GM18505 (cell line): Measurements from ENCODE around the gene DRAM1.
"Not testable (repeated sequence)": the region's sequence is repeated elsewhere in the genome, so short reads cannot be mapped to it uniquely, and the experiment has no call there.

ENCODE experiments used
- ATAC-seq: cut with Tn5 transposase; IDR thresholded peaks from one replicate; pipeline ENCODE4 v1.9.1; 2021; ENCODE audit not compliant: unreplicated experiment
- POLR2A ChIP-seq: IDR thresholded peaks from 4 replicates; pipeline ENCODE4 v1.6.1; 2011; ENCODE audit warnings: borderline replicate concordance; ENCODE audit not compliant: insufficient read depth, insufficient read length; ENCODE audit errors: extremely low read depth

Gene DRAM1

DNA sequence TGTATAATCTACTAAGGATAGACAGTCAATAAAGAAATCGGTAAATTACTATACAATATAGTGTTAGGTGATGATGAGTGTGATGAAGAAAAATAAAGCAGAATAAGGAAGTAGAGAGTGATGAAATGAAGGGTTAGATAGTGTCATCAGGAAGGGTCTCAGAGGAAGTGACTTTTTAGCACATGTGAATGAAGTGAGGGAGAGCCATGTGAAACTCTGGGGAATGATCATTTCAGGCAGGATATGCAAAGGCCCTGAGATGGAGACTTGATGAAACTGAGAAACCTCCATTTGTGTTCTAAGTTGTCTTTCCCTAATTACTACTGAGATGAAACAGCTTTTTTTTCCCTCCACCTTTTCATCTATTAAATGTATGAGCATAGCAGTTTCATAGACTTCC is 27.2 kb upstream of the DRAM1 start:
- no peak for TF ChIP-seq POLR2A
- ATAC-seq: no peak

DNA sequence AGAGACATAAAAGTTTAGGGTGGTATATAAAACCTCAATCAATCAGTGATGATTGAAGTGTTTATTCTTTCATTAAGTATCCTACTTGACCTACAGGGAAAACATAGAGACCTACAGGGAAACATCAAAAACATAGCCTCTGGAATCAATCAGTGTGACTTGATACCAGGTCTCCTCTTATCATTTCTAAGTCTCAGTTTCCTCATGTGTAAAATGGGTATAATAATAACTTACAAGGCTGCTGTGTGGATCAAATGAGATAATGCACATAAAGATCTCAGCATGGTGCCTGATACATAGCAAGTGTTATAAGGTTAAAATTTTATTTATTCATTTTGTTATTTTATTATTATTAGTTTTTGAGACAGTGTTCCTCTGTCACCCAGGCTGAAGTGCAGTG is 24.4 kb upstream of the DRAM1 start:
- no peak for ATAC-seq
- no peak for TF ChIP-seq POLR2A

DNA sequence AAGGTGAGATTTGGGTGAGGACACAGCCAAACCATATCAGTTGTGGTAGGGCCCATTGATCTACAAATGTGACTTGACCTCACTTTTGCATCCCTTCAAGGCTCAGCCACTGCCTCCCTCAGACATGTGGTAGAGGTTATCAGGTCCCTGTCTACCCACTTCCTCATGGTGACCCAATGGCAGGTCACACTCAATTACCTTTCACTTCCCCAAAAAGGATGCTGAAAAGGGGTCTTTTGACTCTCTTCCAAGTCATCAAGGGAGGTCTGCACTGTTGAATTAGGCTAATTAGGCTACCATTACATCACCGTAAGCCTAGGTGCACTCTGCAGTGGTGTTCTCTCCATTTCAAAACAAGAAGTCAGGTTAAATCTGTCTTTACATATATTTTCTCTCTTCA is 22.6 kb upstream of the DRAM1 start:
- ATAC-seq: no peak
- TF ChIP-seq POLR2A: no peak

DNA sequence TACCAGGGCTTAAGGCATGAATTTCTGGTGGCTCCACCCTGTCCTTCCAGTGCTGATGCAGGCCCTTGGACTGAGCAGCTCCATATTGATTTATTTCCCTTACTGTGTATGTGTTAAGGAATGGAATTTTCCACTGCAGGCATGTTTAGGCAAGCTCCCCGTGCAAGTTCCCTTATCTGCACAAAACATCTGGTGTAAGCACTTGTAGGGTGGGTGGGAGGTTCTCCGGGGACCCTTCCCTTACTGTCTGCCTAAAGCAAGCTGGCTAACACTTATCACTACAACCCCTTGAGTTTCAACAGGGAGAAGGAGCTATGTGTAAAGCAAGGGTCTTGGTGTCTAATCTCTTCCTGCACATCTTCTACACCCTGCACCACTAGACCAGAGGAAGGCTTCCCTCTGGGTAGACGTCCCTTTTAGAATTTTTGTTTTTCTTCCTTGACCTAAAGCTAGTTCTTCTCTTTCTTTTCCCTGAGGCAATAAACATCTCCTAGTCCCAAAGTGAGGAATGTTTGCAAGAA is 22.0 kb upstream of the DRAM1 start:
- no peak for ATAC-seq
- TF ChIP-seq POLR2A: no peak

DNA sequence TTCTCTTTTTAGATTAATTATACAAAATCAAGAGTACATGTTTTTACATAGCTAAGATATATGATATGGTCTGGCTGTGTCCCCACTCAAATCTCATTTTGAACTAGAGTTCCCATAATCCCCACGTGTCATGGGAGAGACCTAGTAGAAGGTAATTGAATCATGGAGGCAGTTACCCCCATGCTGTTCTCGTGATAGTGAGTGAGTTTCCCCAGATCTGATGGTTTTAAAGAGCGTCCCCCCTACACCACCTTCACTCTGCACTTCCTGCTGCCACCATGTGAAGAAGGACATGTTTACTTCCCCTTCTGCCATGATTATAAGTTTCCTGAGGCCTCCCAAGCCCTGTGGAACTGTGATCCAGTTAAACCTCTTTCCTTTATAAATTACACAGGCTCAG is 21.4 kb upstream of the DRAM1 start:
- TF ChIP-seq POLR2A: no peak

DNA sequence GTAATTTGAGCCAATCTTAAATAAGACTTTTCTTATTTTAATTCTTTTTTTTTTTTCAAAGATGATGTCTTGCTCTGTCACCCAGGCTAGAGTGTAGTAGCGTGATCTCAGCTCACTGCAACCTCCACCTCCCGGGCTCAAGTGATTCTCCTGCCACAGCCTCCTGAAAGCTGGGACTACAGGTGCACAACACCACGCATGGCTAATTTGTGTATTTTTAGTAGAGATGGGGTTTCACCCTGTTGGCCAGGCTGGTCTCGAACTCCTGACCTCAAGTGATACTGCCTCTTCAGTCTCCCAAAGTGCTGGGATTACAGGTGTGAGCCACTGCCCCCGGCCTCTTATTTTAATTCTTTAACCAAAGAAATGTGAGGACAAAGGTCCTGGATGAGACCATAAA is 20.8 kb upstream of the DRAM1 start:
- ATAC-seq: peak; percentile 27

More for the DNA sequence above, 21.4 kb upstream of the DRAM1 start:
- ATAC-seq: no peak

DNA sequence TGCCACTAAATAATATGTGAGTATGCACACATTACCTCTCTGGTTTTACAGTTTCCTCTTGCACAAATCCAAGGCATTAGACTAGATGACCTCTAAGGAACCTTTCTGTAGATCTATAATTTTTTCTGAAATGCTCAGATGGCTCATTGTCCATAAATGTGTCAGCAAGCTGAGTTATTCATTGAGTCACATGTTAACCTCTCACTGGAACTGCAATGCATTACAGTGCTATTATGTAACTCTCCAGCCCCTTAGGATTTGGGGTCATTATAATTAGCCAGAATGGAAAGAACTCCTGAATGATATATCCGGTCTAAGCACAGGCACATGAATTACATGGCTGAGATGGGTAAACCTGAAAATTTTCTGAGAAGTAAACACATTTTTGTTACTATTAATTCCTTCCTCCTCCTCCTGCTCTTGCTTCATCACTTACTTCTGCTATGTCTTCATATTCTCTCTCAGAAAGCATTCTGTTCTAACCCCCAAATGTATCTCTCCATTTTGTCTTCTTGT is 20.3 kb upstream of the DRAM1 start:
- TF ChIP-seq POLR2A: no peak
- ATAC-seq: peak; percentile 40

DNA sequence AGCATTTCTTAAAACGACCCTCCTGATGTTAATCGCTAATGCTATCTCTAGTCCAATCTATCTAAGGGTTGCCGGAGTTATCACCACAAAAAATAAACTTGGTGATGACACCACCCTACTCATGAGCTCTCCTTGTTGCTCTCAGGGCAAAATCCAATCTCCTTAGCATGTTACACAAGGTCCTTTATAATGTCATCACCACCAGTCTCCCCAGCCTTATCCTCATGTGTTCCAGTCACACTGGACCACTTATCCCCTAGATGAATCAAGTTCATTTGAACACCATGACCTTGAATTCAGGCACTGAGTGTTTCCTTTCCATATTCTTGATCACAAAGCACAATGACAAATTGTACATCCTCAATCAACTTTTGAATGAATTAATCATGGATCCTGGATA is 19.0 kb upstream of the DRAM1 start:
- TF ChIP-seq POLR2A: no peak
- ATAC-seq: no peak

DNA sequence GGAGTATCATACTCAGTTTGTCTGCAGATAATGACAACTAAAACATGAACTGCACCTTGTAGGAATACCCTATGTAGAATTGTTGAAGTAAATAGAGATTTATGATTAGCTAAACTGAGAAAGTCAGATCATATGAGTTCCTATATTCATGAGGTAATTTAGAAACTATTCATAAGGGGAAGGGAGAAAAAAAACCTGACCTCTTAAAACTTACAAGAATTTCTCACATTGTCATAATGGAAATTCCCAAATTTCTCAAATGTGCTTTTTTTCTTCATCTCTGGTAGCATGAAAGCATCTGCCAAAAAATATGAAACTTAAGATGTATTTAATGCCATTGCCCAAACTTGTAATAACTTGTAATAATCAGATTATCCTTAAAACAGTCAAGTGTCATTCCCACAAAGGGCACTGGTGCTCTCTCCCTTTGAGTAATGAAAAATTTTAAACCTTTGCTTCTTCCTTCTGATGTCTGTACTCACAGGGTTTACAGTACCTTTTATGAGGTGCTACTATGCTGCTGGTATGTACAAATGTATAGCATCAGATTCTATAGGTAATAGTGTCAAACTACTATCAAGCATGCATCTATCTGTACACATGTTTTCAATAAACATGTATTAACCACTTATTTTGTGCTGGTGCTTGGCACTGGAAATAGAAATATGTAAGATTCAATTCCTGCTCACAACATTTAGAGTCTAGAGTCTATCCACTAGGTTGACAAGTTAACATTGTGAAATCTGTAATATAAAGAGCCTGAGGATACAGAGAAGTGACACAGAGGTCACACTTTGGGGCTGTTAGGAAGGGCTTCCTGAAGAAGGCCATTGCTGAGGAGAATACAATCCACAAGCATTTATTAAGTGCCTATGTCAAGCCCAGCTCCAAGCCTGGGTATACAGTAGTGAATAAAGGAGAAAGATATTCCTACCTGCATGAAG is 17.4 kb upstream of the DRAM1 start:
- TF ChIP-seq POLR2A: no peak
- ATAC-seq: peak; percentile 40

DNA sequence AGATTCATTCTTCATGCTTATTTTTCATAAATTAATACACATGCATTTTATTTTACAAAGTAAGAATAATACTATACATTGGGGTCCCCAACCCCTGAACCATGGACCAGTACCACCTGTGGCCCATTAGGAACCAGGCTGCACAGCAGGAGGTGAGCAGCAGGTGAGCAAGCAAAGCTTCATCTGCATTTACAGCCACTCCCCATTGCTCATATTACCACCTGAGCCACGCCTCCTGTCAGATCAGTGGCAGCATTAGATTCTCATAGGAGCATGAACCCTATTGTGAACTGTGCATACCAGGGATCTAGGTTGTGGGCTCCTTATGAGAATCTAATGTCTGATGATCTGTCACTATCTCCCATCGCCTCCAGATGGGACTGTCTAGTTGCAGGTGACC is 15.7 kb upstream of the DRAM1 start:
- ATAC-seq: not testable (repeated sequence)

DNA sequence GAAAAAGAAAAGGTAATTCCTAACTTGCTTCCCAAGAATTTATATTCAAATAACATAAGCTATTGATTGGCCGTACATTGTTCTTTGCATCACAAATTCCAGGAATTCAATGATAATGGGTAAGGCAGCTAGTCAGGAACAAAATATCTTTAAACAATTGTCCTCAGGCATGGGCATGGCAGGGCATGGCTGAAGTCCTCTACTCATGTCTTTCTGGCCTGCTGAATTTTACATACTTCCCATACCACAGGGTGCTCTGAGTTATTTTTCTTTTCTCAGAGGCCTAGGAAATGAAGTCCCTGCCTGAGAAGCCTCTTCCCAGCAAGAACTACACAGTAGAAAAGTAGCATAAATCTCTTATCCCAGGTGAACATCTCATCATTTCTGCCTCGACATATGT is 15.1 kb upstream of the DRAM1 start:
- TF ChIP-seq POLR2A: no peak
- ATAC-seq: no peak

DNA sequence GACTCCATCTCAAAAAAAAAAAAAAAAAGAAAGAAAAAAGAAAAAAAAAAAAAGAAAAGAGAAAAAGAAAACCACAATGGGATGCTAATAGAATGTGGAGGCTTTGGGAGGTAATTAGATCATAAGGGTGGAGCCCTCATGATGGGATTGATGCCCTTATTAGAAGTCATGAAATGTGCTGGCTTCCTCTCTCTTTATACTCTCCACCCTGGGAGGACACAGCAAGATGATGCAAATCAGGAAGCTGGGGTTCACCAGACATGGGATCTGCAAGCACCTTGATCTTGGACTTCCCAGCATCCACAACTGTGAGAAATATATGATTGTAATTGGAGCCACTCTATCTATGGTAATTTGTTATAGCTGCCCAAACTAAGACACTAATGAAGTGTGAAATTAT is 13.4 kb upstream of the DRAM1 start:
- no peak for TF ChIP-seq POLR2A
- ATAC-seq: no peak

DNA sequence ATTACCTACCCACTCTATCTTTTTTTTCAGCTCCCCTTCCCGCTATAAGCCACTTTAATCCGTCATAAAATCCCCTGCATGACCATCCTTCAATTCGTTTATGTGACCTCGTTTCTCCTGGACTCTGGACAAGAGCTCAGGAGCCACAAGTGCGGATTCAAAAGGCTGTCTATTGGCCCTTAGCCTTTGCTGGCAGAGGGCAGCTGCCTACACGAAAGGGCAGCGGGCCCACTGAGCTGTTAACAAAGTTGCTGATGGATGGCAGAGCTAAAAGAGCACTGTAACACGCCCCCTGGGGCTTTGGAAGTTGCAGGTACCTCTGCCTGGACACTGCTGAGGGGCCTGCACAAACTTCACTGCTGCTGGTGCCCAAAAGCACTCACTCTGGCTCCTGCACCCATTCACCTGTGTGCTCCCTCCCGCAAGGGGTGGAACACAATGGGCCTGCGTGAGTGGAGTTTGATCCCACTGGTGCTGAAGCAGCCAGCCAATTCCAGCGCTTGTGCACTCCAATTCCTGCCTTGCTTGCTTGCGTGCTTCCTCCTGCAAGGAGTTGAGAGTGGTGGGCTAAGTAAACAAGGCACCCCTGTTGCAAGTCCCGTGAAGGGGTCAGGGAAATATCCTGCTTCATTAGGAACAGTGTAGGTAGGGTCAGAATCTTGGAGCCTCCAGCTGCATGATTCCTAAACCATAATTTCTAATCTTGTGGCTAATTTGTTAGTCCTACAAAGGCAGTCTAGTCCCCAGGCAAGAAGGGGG is 10.6 kb upstream of the DRAM1 start:
- no peak for ATAC-seq
- no peak for TF ChIP-seq POLR2A

DNA sequence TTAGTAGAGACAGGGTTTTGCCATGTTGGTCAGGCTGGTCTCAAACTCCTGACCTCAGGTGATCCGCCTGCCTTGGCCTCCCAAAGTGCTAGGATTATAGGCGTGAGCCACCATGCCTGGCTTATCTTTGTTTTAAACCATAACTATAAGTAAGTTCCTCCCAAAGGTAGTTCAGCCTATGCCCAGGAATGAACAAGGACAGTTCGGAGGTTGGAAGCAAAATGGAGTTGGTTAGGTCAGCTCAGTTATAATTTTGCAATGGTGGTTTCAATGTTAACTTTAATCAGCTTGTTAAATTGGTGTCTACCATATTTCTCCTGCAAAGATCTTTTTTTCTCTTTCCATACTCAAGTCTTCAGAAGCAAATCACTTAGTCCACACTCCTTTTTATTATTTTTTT is 9.8 kb upstream of the DRAM1 start:
- not testable (repeated sequence) for ATAC-seq
